Panc1 (cell line): ENCODE data around the gene IFI44L.

Experiments used
- SIN3A ChIP-seq: IDR thresholded peaks from 2 replicates; pipeline ENCODE4 v1.6.1; 2012; ENCODE audit warnings: low read depth, mild to moderate bottlenecking, low read length, moderate library complexity, borderline replicate concordance; ENCODE audit not compliant: insufficient read depth
- TF ChIP-seq, protein P1 (sequence below): fragments of 450-650 bp; IDR thresholded peaks from 2 replicates; pipeline ENCODE4 v1.5.1; 2017; ENCODE audit warnings: mild to moderate bottlenecking
- TF ChIP-seq, protein P2 (sequence below), 2 experiments: IDR thresholded peaks; 2 replicates each; pipeline ENCODE4 v1.6.1; 2011 to 2012; ENCODE audit warnings: low read depth in 2 of 2, control low read depth in 1 of 2, low read length in 1 of 2, mild to moderate bottlenecking in 1 of 2, moderate library complexity in 1 of 2; ENCODE audit not compliant: insufficient read depth in 1 of 2

DNA sequence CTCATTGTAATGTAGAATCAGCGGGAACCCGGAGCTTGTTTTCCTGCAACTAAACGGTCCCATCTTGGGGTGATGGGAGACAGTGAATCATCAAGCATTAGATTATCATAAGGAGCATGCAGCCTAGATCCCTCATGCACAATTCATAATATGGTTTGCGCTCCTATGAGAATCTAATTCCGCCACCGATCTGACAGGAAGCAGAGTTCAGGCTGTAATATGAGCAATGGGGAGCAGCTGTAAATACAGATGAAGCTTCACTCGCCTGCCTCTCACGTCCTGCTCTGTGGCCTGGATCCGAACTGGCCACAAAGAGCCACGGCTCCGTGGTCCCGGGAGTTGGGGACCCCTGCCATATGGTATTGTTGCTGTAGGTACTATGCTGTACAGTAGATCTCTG, 31.0 kb downstream of the IFI44L start:
- no peak for TF ChIP-seq SIN3A
- TF ChIP-seq, protein P1, sequence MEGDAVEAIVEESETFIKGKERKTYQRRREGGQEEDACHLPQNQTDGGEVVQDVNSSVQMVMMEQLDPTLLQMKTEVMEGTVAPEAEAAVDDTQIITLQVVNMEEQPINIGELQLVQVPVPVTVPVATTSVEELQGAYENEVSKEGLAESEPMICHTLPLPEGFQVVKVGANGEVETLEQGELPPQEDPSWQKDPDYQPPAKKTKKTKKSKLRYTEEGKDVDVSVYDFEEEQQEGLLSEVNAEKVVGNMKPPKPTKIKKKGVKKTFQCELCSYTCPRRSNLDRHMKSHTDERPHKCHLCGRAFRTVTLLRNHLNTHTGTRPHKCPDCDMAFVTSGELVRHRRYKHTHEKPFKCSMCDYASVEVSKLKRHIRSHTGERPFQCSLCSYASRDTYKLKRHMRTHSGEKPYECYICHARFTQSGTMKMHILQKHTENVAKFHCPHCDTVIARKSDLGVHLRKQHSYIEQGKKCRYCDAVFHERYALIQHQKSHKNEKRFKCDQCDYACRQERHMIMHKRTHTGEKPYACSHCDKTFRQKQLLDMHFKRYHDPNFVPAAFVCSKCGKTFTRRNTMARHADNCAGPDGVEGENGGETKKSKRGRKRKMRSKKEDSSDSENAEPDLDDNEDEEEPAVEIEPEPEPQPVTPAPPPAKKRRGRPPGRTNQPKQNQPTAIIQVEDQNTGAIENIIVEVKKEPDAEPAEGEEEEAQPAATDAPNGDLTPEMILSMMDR, result no peak
- TF ChIP-seq, protein P2, sequence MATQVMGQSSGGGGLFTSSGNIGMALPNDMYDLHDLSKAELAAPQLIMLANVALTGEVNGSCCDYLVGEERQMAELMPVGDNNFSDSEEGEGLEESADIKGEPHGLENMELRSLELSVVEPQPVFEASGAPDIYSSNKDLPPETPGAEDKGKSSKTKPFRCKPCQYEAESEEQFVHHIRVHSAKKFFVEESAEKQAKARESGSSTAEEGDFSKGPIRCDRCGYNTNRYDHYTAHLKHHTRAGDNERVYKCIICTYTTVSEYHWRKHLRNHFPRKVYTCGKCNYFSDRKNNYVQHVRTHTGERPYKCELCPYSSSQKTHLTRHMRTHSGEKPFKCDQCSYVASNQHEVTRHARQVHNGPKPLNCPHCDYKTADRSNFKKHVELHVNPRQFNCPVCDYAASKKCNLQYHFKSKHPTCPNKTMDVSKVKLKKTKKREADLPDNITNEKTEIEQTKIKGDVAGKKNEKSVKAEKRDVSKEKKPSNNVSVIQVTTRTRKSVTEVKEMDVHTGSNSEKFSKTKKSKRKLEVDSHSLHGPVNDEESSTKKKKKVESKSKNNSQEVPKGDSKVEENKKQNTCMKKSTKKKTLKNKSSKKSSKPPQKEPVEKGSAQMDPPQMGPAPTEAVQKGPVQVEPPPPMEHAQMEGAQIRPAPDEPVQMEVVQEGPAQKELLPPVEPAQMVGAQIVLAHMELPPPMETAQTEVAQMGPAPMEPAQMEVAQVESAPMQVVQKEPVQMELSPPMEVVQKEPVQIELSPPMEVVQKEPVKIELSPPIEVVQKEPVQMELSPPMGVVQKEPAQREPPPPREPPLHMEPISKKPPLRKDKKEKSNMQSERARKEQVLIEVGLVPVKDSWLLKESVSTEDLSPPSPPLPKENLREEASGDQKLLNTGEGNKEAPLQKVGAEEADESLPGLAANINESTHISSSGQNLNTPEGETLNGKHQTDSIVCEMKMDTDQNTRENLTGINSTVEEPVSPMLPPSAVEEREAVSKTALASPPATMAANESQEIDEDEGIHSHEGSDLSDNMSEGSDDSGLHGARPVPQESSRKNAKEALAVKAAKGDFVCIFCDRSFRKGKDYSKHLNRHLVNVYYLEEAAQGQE (IDR thresholded peaks at IDR 0.05; ENCODE audit: insufficient read depth in 1 of 2, low read depth in 2 of 2, low read length in 1 of 2), result no peak
